Liver (tissue), 9 donors: ENCODE data around the gene TRUB1. TPM values are rescaled to one million over a fixed set of nuclear protein-coding genes. Genes with fewer than 3 reads are reported as not detected.
"Not testable (repeated sequence)": the region's sequence is repeated elsewhere in the genome, so short reads cannot be mapped to it uniquely, and the experiment has no call there.

ENCODE experiments used
- DNase-seq: peaks from one replicate; pipeline ENCODE4 v3.0.0-alpha.2; 2017; ENCODE audit warnings: low spot score
- H3K27ac ChIP-seq, 2 donors: one replicate each; pipeline ENCODE4 v1.7.0; 2013; ENCODE audit warnings: inconsistent platforms in 2 of 2, low read length in 2 of 2, control low read depth in 1 of 2, low read depth in 1 of 2, mild to moderate bottlenecking in 1 of 2
- H3K27me3 ChIP-seq, 4 donors: one replicate each; pipeline versions ENCODE4 v1.6.1 to v1.7.0; 2013; ENCODE audit warnings: low read length in 3 of 4, inconsistent platforms in 1 of 4, mild to moderate bottlenecking in 1 of 4, moderate library complexity in 1 of 4; ENCODE audit not compliant: control insufficient read depth in 4 of 4, insufficient read depth in 4 of 4
- H3K36me3 ChIP-seq, 4 donors: one replicate each; pipeline versions ENCODE4 v1.6.1 to v1.7.0; 2013; ENCODE audit warnings: low read length in 3 of 4, mild to moderate bottlenecking in 3 of 4, low read depth in 1 of 4, moderate library complexity in 1 of 4; ENCODE audit not compliant: control insufficient read depth in 4 of 4, insufficient read depth in 3 of 4
- H3K4me1 ChIP-seq, 4 donors: one replicate each; pipeline versions ENCODE4 v1.6.1 to v1.7.0; 2013; ENCODE audit warnings: low read length in 3 of 4, mild to moderate bottlenecking in 3 of 4, moderate library complexity in 1 of 4; ENCODE audit not compliant: control insufficient read depth in 4 of 4, insufficient read depth in 4 of 4
- H3K4me3 ChIP-seq, 3 donors: one replicate each; pipeline versions ENCODE4 v1.6.1 to v1.7.0; 2013; ENCODE audit warnings: low read length in 3 of 3, control low read depth in 1 of 3, low read depth in 1 of 3, mild to moderate bottlenecking in 1 of 3
- H3K9ac ChIP-seq, 2 donors: one replicate each; pipeline ENCODE4 v1.7.0; 2013; ENCODE audit warnings: low read length in 2 of 2, mild to moderate bottlenecking in 2 of 2, moderate library complexity in 2 of 2, control low read depth in 1 of 2, low read depth in 1 of 2
- H3K9me3 ChIP-seq, 4 donors: one replicate each; pipeline versions ENCODE4 v1.6.1 to v1.7.0; 2013; ENCODE audit warnings: low read length in 3 of 4; ENCODE audit not compliant: control insufficient read depth in 4 of 4
- FOXA1 ChIP-seq: IDR thresholded peaks from 2 replicates; pipeline ENCODE4 v1.6.1; 2016; ENCODE audit warnings: antibody characterized with exemption
- FOXA2 ChIP-seq: IDR thresholded peaks from 2 replicates; pipeline ENCODE4 v1.6.1; 2016; ENCODE audit warnings: antibody characterized with exemption
- GABPA ChIP-seq, 2 donors: IDR thresholded peaks in 1 of 2; conservative IDR thresholded peaks in 1 of 2; 2 replicates each; pipeline ENCODE4 v1.6.1; 2016; ENCODE audit warnings: antibody characterized with exemption in 2 of 2, mild to moderate bottlenecking in 1 of 2, moderate library complexity in 1 of 2
- HNF4G ChIP-seq: IDR thresholded peaks from 2 replicates; pipeline ENCODE4 v1.6.1; 2016; ENCODE audit warnings: antibody characterized with exemption
- JUND ChIP-seq, 2 donors: IDR thresholded peaks; 2 replicates each; pipeline ENCODE4 v1.6.1; 2016; ENCODE audit warnings: antibody characterized with exemption in 2 of 2
- NR2F2 ChIP-seq: IDR thresholded peaks from 2 replicates; pipeline ENCODE4 v1.6.1; 2016; ENCODE audit warnings: antibody characterized with exemption
- RXRA ChIP-seq, 2 donors: IDR thresholded peaks; 2 replicates each; pipeline ENCODE4 v1.6.1; 2017 to 2018; ENCODE audit warnings: antibody characterized with exemption in 2 of 2, mild to moderate bottlenecking in 1 of 2
- TAF1 ChIP-seq: conservative IDR thresholded peaks from 2 replicates; pipeline ENCODE4 v1.6.1; 2016; ENCODE audit warnings: antibody characterized with exemption, mild to moderate bottlenecking
- YY1 ChIP-seq: IDR thresholded peaks from 2 replicates; pipeline ENCODE4 v1.6.1; 2016; ENCODE audit warnings: antibody characterized with exemption, mild to moderate bottlenecking
- WGBS: extraction: QIAGEN DNeasy Blood & Tissue Kit; methylation state at CpG from one replicate; pipeline ENCODE4 v1.1.7; 2013; 5-methylcytosine and 5-hydroxymethylcytosine counted together
- polyA plus RNA-seq, 2 donors: library from polyadenylated mRNA; stranded (reverse) in 1 of 2; unstranded in 1 of 2; fragments of 200-250 nt in 1 of 2; fragments of >200 nt in 1 of 2; fragmentation: Nextera tagmentation in 1 of 2; extraction: Ambion mirVana in 1 of 2; gene quantifications; one replicate each; pipeline versions ENCODE4 v1.2.1 to v1.2.3, GENCODE V29; 2013 to 2015
- total RNA-seq, 2 donors: library from RNA; depleted of rRNA; stranded (reverse); fragments of >200 nt; gene quantifications; one replicate each; pipeline ENCODE4 v1.2.3, GENCODE V29; 2014
- TF ChIP-seq, protein P1 (sequence below): IDR thresholded peaks from 2 replicates; pipeline ENCODE4 v1.6.1; 2016; ENCODE audit warnings: antibody characterized with exemption
- TF ChIP-seq, protein P2 (sequence below): IDR thresholded peaks from 2 replicates; pipeline ENCODE4 v1.6.1; 2016; ENCODE audit warnings: antibody characterized with exemption, mild to moderate bottlenecking
- TF ChIP-seq, protein P3 (sequence below): fragments of 150-350 bp; IDR thresholded peaks from 2 replicates; pipeline ENCODE4 v1.5.1; 2017; ENCODE audit warnings: improper control_type of control experiment, low read depth, low read length; ENCODE audit not compliant: missing input control
- TF ChIP-seq, protein P4 (sequence below): IDR thresholded peaks from 2 replicates; pipeline ENCODE4 v1.6.1; 2016; ENCODE audit warnings: antibody characterized with exemption
- donor health status: healthy.
- donor health status: healthy.
- donor health status: healthy.
- donor health status: healthy.
- donor health status: healthy.

Gene TRUB1
- total and polyA plus RNA-seq, 4 donors = 6.1 to 14.1 (median 8.3) TPM

DNA sequence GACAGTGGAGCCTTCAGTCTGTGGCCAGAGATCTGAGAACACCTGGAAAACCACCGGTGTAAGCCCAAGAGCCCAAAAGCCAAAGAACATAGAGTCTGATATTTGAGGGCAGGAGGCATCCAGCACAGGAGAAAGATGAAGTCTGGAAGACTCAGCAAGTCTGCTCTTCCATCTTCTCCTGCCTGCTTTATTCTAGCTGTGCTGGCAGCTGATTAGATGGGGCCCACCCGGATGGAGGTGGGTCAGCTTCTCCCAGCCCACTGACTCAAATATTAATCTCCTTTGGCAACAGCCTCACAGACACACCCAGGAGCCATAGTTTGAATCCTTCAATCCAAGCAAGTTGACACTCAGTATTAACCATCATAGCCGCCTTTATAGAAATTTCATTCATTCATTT is 4.0 kb upstream of the TRUB1 start:
- not testable (repeated sequence) for H3K27ac ChIP-seq, H3K27me3 ChIP-seq, H3K4me3 ChIP-seq, H3K36me3 ChIP-seq, H3K9me3 ChIP-seq, DNase-seq, H3K9ac ChIP-seq, H3K4me1 ChIP-seq
- WGBS = 71% methylated on average over 3 of the region's 3 CpGs

DNA sequence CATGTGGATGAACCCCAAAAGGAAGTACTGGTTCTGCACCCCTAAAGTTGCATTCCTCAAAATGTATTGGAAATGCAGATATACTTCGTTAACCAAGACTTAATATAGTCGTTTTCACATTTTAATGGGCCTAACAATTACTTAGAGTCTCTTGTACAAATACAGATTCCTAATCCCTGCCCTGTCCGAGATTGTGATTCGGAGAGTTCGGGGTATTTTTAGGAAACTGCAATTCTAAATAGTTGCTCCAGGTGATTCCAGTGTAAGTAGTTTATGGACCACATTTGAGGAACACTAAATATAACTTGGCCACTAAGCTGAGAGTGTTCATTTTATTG is 830 bp downstream of the TRUB1 start:
- Histone ChIP-seq H3K27me3 (no peaks in the 10 kb centered on the region), H3K9ac (peak overlapping the region; percentile 88 to 90), H3K27ac (no peak overlapping the region), H3K9me3 (no peaks in the 10 kb centered on the region), H3K4me1 (peaks cover 7 to 20% (median 12%) of the 10 kb centered on the region in 4 donors), H3K4me3 (peak overlapping the region; percentile 83 to 97 (median 91)), H3K36me3 (peaks cover 5 to 13% (median 10%) of the 10 kb centered on the region in 4 donors)
- DNase-seq = no peak
- TF ChIP-seq GABPA (IDR thresholded peaks at IDR 0.05 in 1 of 2, conservative IDR thresholded peaks at IDR 0.05 in 1 of 2) (no peak), FOXA1 (no peak), TAF1 (no peak), YY1 (no peak), JUND (IDR thresholded peaks at IDR 0.05) (no peak), RXRA (IDR thresholded peaks at IDR 0.05) (no peak)
- TF ChIP-seq, protein P1, sequence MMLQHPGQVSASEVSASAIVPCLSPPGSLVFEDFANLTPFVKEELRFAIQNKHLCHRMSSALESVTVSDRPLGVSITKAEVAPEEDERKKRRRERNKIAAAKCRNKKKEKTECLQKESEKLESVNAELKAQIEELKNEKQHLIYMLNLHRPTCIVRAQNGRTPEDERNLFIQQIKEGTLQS = no peak
- TF ChIP-seq, protein P2, sequence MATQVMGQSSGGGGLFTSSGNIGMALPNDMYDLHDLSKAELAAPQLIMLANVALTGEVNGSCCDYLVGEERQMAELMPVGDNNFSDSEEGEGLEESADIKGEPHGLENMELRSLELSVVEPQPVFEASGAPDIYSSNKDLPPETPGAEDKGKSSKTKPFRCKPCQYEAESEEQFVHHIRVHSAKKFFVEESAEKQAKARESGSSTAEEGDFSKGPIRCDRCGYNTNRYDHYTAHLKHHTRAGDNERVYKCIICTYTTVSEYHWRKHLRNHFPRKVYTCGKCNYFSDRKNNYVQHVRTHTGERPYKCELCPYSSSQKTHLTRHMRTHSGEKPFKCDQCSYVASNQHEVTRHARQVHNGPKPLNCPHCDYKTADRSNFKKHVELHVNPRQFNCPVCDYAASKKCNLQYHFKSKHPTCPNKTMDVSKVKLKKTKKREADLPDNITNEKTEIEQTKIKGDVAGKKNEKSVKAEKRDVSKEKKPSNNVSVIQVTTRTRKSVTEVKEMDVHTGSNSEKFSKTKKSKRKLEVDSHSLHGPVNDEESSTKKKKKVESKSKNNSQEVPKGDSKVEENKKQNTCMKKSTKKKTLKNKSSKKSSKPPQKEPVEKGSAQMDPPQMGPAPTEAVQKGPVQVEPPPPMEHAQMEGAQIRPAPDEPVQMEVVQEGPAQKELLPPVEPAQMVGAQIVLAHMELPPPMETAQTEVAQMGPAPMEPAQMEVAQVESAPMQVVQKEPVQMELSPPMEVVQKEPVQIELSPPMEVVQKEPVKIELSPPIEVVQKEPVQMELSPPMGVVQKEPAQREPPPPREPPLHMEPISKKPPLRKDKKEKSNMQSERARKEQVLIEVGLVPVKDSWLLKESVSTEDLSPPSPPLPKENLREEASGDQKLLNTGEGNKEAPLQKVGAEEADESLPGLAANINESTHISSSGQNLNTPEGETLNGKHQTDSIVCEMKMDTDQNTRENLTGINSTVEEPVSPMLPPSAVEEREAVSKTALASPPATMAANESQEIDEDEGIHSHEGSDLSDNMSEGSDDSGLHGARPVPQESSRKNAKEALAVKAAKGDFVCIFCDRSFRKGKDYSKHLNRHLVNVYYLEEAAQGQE = no peak
- TF ChIP-seq, protein P3, sequence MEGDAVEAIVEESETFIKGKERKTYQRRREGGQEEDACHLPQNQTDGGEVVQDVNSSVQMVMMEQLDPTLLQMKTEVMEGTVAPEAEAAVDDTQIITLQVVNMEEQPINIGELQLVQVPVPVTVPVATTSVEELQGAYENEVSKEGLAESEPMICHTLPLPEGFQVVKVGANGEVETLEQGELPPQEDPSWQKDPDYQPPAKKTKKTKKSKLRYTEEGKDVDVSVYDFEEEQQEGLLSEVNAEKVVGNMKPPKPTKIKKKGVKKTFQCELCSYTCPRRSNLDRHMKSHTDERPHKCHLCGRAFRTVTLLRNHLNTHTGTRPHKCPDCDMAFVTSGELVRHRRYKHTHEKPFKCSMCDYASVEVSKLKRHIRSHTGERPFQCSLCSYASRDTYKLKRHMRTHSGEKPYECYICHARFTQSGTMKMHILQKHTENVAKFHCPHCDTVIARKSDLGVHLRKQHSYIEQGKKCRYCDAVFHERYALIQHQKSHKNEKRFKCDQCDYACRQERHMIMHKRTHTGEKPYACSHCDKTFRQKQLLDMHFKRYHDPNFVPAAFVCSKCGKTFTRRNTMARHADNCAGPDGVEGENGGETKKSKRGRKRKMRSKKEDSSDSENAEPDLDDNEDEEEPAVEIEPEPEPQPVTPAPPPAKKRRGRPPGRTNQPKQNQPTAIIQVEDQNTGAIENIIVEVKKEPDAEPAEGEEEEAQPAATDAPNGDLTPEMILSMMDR = no peak
- WGBS = 14% methylated on average over 5 of the region's 5 CpGs

DNA sequence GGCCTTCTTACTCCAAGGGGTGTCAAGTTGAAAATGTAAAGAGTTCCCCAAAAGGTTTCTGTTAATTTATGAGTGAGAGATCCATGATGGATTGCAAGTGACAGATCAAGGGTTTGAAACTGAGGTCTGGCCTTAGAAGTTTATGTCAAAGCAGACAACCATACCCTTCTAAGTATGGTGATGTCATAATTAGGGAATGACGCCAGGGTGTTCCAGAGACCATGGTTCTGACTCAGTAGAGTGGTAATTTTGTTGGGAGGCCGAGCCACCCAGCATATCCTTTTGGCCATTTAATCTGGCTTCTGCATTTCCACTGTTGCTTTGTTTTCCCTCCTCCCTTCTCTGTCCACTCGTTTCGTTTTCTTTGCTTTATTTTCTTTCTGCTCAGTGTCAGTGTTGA is 2.7 kb downstream of the TRUB1 start:
- H3K4me3 ChIP-seq = no peak overlapping the region
- no peaks in the 10 kb centered on the region for H3K27me3 ChIP-seq
- peaks cover 7 to 20% (median 12%) of the 10 kb centered on the region in 4 donors for H3K4me1 ChIP-seq
- no peak overlapping the region for H3K27ac ChIP-seq
- no peak overlapping the region for H3K9ac ChIP-seq
- H3K9me3 ChIP-seq = no peaks in the 10 kb centered on the region
- DNase-seq = no peak
- TF ChIP-seq NR2F2 = no peak
- no peak for TF ChIP-seq HNF4G
- TF ChIP-seq, protein P3 = no peak
- no peak for TF ChIP-seq YY1
- TF ChIP-seq FOXA2 = no peak
- TF ChIP-seq, protein P1 = no peak
- TF ChIP-seq TAF1 = no peak
- no peak for TF ChIP-seq RXRA (IDR thresholded peaks at IDR 0.05)
- TF ChIP-seq, protein P4, sequence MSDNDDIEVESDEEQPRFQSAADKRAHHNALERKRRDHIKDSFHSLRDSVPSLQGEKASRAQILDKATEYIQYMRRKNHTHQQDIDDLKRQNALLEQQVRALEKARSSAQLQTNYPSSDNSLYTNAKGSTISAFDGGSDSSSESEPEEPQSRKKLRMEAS = no peak
- TF ChIP-seq JUND (IDR thresholded peaks at IDR 0.05) = no peak
- 71% methylated on average over 4 of the region's 4 CpGs for WGBS
- H3K36me3 ChIP-seq = peaks cover 5 to 19% (median 15%) of the 10 kb centered on the region in 4 donors
